Activated T-cell treated with anti-CD3 and anti-CD28 coated beads, Interleukin-2, amount 50 U/mL, for 24 hours (primary cell): ENCODE data around the gene BTF3L4.
"Not testable (repeated sequence)": the region's sequence is repeated elsewhere in the genome, so short reads cannot be mapped to it uniquely, and the experiment has no call there.

ENCODE experiments used
- DNase-seq: peaks from one replicate; pipeline ENCODE4 v3.0.0-alpha.2; 2020
- H3K27ac Mint-ChIP-seq: 2 replicates; pipeline ENCODE4 v1.8.0; 2020; ENCODE audit warnings: mild to moderate bottlenecking, mixed read lengths
- H3K27me3 Mint-ChIP-seq: 2 replicates; pipeline ENCODE4 v1.8.0; 2020; ENCODE audit warnings: mixed read lengths
- H3K36me3 Mint-ChIP-seq: 2 replicates; pipeline ENCODE4 v1.8.0; 2020; ENCODE audit warnings: low read depth, mixed read lengths
- H3K4me1 Mint-ChIP-seq: 2 replicates; pipeline ENCODE4 v1.8.0; 2020; ENCODE audit warnings: low read depth, mixed read lengths
- H3K4me3 Mint-ChIP-seq: 2 replicates; pipeline ENCODE4 v1.8.0; 2020; ENCODE audit warnings: mild to moderate bottlenecking, moderate library complexity, mixed read lengths
- H3K9me3 Mint-ChIP-seq: 2 replicates; pipeline ENCODE4 v1.8.0; 2020; ENCODE audit warnings: mixed read lengths

BTF3L4 gene

DNA sequence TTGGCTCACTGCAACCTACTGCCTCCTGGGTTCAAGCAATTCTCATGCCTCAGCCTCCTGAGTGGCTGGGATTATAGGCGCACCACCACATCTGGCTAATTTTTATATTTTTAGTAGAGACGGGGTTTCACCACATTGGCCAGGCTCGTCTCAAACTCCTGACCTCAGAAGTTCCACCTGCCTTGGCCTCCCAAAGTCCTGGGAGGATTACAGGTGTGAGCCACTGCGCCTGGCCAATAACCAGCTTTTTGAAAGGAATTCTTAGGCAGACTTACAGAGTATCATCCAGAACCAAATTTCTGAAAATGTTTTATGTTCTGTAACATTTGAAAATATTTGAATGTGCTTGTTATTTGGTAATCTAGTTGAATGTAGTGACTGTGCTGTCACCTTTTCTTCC lies 14.6 kb downstream of the BTF3L4 start:
- no peak overlapping the region for H3K27ac Mint-ChIP-seq
- H3K9me3 Mint-ChIP-seq = no peaks in the 10 kb centered on the region
- H3K36me3 Mint-ChIP-seq = peaks cover 71% of the 10 kb centered on the region
- no peak overlapping the region for H3K4me3 Mint-ChIP-seq
- H3K27me3 Mint-ChIP-seq = no peaks in the 10 kb centered on the region
- no peak for DNase-seq
- peaks cover 19% of the 10 kb centered on the region for H3K4me1 Mint-ChIP-seq

GRCh38 chr1:52072291-52072690 lies 16.2 kb downstream of the BTF3L4 start:
- peak overlapping the region; percentile 26 for H3K27ac Mint-ChIP-seq
- H3K36me3 Mint-ChIP-seq = peaks cover 75% of the 10 kb centered on the region
- H3K9me3 Mint-ChIP-seq = no peaks in the 10 kb centered on the region
- H3K4me1 Mint-ChIP-seq = peaks cover 21% of the 10 kb centered on the region
- DNase-seq = no peak
- no peaks in the 10 kb centered on the region for H3K27me3 Mint-ChIP-seq
- no peak overlapping the region for H3K4me3 Mint-ChIP-seq

GRCh38 chr1:52077277-52077676 lies 21.2 kb downstream of the BTF3L4 start:
- not testable (repeated sequence) for DNase-seq, H3K4me1 Mint-ChIP-seq

DNA sequence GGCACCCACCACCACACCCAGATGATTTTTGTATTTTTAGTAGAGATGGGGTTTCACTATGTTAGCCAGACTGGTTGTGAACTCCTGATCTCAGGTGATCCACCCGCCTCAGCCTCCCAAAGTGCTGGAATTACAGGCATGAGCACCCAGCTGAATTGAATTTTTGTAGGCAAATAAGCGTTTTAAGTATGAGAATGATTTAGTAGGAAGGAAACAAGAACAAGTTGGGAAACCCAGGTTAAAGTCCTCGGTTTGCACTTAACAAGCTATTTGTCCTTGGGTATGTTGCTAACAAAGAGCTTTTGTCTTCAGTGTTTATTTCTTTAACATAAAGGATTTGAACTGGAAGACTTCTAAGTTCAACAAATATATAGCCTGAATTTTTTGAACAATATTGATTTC lies 23.9 kb downstream of the BTF3L4 start:
- peak overlapping the region; percentile 24 for H3K27ac Mint-ChIP-seq
- peaks cover 62% of the 10 kb centered on the region for H3K36me3 Mint-ChIP-seq
- H3K4me3 Mint-ChIP-seq = no peak overlapping the region

More at GRCh38 chr1:52077277-52077676, 21.2 kb downstream of the BTF3L4 start:
- H3K9me3 Mint-ChIP-seq, H3K27ac Mint-ChIP-seq, H3K27me3 Mint-ChIP-seq, H3K4me3 Mint-ChIP-seq: not testable (repeated sequence)
- peaks cover 65% of the 10 kb centered on the region for H3K36me3 Mint-ChIP-seq

DNA sequence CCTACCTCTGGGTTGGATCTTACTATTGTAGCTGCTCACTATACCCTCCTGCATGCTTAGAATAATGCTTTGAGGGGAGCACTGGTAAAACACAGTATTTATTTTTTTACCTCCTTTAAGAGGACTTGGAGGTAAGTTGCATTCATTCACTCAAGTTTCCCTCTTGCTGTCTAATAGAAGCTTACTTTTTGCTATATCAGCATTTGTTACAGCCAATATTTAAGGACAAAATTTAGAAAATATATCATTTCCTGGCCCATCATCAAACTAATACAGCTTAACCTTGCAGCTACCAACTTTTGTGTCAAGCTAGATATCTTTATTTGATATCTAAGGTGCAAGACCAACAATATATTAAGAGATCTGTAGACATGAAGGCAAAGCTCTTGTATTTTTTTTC lies 31.8 kb downstream of the BTF3L4 start:
- H3K27ac Mint-ChIP-seq, DNase-seq, H3K9me3 Mint-ChIP-seq, H3K4me1 Mint-ChIP-seq, H3K4me3 Mint-ChIP-seq, H3K27me3 Mint-ChIP-seq: not testable (repeated sequence)
- H3K36me3 Mint-ChIP-seq = peaks cover 64% of the 10 kb centered on the region

More for the DNA sequence above, 23.9 kb downstream of the BTF3L4 start:
- H3K4me1 Mint-ChIP-seq = peaks cover 10% of the 10 kb centered on the region
- no peaks in the 10 kb centered on the region for H3K27me3 Mint-ChIP-seq
- H3K9me3 Mint-ChIP-seq = no peaks in the 10 kb centered on the region
- DNase-seq = no peak

- H3K4me3 Mint-ChIP-seq, H3K4me1 Mint-ChIP-seq, H3K27me3 Mint-ChIP-seq, H3K9me3 Mint-ChIP-seq, DNase-seq, H3K27ac Mint-ChIP-seq: not testable (repeated sequence)
- peaks cover 22% of the 10 kb centered on the region for H3K36me3 Mint-ChIP-seq
These were observed 38.2 kb downstream of the BTF3L4 start for GRCh38 chr1:52094300-52094699.

- no peaks in the 10 kb centered on the region for H3K4me1 Mint-ChIP-seq
- no peaks in the 10 kb centered on the region for H3K9me3 Mint-ChIP-seq
- H3K27ac Mint-ChIP-seq = no peak overlapping the region
- H3K27me3 Mint-ChIP-seq = no peaks in the 10 kb centered on the region
- H3K4me3 Mint-ChIP-seq = no peak overlapping the region
- H3K36me3 Mint-ChIP-seq = peaks cover 4% of the 10 kb centered on the region
- DNase-seq = no peak
These were observed 40.1 kb downstream of the BTF3L4 start for GRCh38 chr1:52096216-52096615.

- Mint-ChIP-seq H3K27ac (no peak overlapping the region), H3K4me1 (peaks cover 9% of the 10 kb centered on the region), H3K4me3 (no peak overlapping the region), H3K9me3 (no peaks in the 10 kb centered on the region), H3K27me3 (no peaks in the 10 kb centered on the region), H3K36me3 (no peaks in the 10 kb centered on the region)
- no peak for DNase-seq
These were observed 42.2 kb downstream of the BTF3L4 start for GRCh38 chr1:52098139-52098871.

- Mint-ChIP-seq H3K36me3 (no peaks in the 10 kb centered on the region), H3K27me3 (no peaks in the 10 kb centered on the region), H3K27ac (no peak overlapping the region), H3K9me3 (no peaks in the 10 kb centered on the region), H3K4me1 (peaks cover 9% of the 10 kb centered on the region), H3K4me3 (no peak overlapping the region)
- no peak for DNase-seq
These were observed 46.4 kb downstream of the BTF3L4 start for GRCh38 chr1:52102336-52103013.

DNA sequence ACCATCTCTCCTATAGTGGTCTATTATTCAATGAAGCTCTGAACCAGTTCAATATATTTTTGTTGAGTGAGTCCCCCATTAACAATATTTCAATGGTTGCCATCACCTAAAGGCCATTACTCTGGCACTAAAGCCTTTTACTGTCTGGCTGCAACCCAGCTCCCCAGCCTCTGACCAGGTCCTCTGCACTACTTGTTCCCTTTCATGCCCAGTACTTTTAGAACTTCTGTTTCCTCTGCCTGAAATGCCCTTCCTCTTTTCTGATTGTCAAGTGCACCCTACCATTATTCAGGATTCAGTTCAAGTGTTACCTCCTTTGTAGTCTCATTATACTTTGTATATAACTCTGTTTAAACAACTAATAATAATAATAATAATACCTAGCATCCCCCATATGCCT lies 55.4 kb downstream of the BTF3L4 start:
- no peaks in the 10 kb centered on the region for H3K9me3 Mint-ChIP-seq
- H3K36me3 Mint-ChIP-seq = no peaks in the 10 kb centered on the region
- no peak overlapping the region for H3K27ac Mint-ChIP-seq
- no peaks in the 10 kb centered on the region for H3K27me3 Mint-ChIP-seq
- DNase-seq = no peak
- H3K4me3 Mint-ChIP-seq = no peak overlapping the region
- H3K4me1 Mint-ChIP-seq = no peaks in the 10 kb centered on the region

DNA sequence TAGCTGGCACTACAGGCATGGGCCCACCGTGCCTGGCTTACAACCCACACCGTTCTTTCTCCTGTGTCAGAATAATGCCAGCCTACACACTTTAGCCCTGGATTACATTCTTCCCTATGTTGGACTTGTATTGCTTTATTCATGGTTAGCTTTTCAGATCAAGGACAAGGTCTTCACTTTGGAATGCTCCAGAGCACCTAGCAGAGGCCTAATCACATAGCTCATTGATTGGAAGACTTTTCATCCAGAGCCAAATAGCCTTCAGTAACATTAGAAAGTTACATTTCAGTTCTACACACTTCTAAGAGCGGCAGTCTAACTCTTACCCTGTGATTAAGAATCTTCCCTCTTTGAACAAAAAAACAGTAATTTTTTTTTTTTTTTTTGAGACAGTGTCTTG lies 56.4 kb downstream of the BTF3L4 start:
- H3K4me3 Mint-ChIP-seq = no peak overlapping the region
- DNase-seq = no peak
- no peaks in the 10 kb centered on the region for H3K4me1 Mint-ChIP-seq
- H3K27ac Mint-ChIP-seq = no peak overlapping the region
- H3K27me3 Mint-ChIP-seq = no peaks in the 10 kb centered on the region
- H3K36me3 Mint-ChIP-seq = no peaks in the 10 kb centered on the region
- H3K9me3 Mint-ChIP-seq = no peaks in the 10 kb centered on the region

DNA sequence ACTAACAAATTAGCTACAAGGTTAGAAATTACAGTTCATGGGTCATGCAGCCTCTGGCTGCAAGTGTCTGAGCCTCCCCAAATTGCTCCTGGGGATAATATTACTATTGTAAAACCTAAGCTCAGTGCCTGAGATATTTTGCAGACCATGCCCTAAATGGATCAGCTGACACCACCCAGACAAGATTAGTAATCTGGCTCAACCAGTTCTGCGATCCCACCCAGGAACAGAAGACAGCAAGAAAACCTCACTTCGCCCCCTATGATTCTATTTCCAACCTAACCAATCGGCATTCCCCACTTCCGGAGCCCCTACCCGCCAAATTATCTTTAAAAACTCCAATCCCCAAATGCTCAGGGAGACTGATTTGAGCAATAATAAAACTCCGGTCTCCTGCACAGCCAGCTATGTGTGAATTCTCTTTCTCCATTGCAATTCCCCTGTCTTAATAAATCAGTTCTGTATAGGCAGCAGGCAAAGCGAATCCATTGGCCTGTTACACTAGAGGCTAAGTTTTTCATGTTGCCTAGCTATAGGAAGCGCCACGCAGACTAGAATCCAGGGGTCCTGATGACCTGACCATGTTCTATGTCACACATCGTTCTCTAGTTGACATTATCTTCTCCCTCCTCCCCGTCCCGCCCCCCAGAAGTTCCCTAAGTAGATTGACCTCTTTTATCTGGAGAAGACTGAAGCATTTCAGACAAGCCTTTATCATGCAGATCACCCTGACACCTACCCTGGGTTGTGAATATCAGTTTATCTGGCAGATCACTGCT lies 63.4 kb downstream of the BTF3L4 start:
- Mint-ChIP-seq H3K4me1 (no peaks in the 10 kb centered on the region), H3K4me3 (no peak overlapping the region), H3K27me3 (peaks cover 5% of the 10 kb centered on the region), H3K36me3 (no peaks in the 10 kb centered on the region), H3K27ac (no peak overlapping the region), H3K9me3 (no peaks in the 10 kb centered on the region)
- no peak for DNase-seq

GRCh38 chr1:52122384-52122783 lies 66.3 kb downstream of the BTF3L4 start:
- no peak for DNase-seq
- Mint-ChIP-seq H3K9me3 (no peaks in the 10 kb centered on the region), H3K27me3 (peaks cover 18% of the 10 kb centered on the region), H3K4me1 (peaks cover 9% of the 10 kb centered on the region), H3K27ac (no peak overlapping the region), H3K4me3 (no peak overlapping the region), H3K36me3 (no peaks in the 10 kb centered on the region)

GRCh38 chr1:52123622-52124021 lies 67.5 kb downstream of the BTF3L4 start:
- Mint-ChIP-seq H3K27me3 (peaks cover 18% of the 10 kb centered on the region), H3K27ac (no peak overlapping the region), H3K4me3 (no peak overlapping the region), H3K9me3 (no peaks in the 10 kb centered on the region), H3K4me1 (peaks cover 9% of the 10 kb centered on the region), H3K36me3 (no peaks in the 10 kb centered on the region)
- no peak for DNase-seq
